NCI-H774 (cell line): ENCODE measurements around the gene ANKRD62.

Experiments
- DNase-seq: peaks from one replicate; lab custom pipeline; 2025; lab: John Stamatoyannopoulos, UW

Gene ANKRD62

DNA sequence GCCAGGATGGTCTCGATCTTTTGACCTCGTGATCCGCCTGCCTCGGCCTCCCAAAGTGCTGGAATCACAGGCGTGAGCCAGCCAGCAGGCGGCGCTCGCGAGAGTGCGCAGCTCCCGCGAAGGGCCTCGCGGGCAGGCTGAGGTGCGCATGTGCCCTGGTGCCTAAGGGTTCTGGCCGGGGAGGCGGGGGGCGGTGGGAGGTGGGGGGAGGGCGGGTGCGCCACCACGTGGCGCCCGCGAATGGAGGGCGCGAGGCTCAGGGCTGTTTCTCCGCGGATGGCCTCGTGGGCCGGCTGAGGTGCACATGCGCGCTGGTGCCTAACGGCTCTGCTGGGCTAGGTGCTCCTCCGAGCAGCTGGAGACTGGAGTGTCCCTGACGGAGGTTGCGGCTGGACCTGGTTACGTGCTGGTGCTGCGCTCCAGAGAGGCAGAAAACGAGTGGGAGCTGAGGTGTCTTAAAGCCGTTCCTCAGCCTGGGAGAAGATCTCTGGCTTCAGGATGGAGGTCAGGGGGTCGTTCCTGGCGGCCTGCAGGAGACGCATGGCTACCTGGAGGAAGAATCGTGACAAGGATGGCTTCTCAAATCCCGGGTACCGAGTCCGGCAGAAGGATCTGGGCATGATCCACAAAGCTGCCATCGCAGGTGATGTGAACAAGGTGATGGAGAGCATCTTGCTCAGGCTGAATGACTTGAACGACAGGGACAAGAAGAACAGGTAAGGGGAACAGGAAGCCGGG lies at the start of gene ANKRD62:
TSS of gene ANKRD62 (plus strand) at position 324 of the 738 bp plus-strand sequence. CDS start at position 499, 175 bp downstream.
- no peak for DNase-seq

DNA sequence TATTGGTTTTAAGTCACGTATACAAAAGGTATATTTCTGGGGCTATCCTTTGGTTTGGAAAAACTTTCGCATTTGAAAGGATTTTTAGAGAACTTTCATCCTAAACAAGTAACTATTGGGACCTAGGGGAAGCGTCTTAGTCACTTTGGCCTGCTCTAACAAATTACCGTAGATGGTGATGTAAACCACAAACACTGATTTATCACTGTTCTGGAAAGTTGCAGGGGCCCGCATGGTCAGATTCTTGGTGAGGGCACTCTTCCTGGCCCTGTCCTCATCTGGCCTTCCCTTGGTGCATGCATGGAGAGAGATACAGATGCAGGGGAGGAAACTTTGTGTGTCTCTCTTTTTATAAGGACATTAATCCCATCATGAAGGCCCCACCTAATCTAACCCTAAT lies 49.1 kb upstream of the ANKRD62 start:
- no peak for DNase-seq

DNA sequence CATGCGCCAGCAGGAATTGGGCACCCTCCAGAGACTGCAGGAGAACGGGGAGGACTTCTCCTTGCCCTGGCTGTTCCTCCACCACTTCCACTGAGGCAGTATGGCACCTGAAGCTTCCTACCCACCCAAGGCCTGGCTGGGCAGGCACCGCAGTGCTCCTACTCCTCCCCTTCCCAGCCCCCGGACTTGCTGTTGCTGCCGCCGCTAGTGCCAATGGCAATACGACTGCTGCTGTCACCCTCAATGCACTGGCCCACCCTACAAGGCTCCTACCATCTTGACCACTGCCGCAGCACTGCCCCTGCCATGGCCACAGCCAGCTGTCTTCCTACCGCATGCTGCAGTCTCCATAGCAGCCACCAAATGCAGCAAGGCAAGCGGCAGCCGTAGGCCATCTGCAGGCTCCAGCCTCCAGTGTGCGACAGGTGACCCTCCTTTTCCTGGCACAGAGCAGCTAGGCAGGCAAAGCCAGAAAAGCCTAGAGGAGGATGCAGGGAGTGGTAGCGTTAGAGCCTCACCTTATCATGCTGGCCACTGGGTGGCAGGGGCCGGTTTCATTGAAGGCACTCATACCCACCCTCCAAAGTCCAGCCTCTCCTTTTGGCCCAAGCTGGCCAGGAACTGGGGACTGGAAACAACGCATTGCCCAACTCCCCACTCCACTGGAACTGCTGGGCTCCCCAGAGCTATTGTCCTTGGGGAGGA lies 47.4 kb upstream of the ANKRD62 start:
- DNase-seq, result no peak

DNA sequence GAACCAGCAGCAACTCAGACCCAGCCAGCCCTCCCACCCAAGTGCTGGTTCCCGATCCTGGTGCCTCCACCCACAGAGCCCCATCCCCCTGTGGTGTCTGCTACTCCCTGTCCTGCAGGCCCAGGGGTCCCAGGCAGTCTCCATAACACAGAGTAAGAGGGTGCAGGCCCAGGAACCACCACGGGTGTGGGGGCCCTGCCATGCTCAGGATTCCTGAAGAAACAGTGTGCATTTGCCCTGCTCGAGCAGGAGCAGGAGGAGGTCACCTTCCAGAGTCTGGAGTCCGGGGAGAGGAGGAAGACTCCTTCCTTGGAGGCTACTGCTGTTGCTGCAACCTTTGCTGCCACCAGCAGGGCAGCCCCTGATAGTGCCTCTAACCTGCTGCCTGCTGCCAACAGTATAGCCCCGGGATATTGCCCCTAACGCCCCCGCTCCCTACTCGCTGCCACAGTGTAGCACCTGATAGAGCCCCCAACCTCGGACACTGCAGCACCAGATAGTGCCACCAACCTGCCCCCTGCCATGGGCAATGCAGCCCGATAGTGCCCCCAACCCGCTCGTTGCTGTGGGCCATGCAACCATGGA lies 46.8 kb upstream of the ANKRD62 start:
- DNase-seq, result no peak

DNA sequence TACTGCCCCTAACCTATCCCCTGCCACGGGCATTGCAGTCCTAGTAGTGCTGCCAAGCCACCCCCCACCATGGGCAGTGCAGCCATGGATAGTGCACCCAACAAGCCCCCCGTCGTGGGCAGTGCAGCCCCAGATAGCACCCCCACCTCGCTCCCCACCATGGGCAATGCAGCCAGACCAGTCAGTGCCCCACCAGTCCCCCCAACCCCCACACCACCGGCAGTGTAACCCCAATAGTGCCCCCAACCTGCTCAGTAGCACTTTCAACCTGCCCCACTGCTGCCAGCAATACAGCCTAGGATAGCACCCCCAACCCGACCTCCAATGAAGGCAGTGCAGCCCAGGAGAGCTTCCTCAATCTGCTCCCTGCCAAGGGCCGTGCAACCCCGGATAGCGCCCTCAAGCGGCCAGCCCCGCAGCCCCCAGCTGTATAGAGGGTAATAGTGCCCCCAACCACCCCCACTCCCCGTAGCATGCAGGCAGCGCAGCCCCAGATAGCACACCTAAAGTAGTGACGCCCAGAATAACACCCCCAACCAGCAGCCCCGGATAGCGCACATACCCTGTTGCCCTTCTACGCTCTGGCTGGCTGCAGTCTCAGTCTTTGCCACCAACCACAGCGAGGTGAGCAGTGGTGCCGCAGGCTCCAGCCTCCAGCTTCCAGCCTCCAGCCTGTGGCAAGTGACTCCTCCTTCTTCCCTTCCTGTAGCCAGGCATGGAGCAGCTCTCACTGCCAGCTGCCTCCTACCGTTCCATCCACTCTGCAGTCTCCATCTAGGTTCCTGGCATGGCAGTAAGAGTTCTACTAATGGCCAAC lies 45.4 kb upstream of the ANKRD62 start:
- DNase-seq, result no peak

DNA sequence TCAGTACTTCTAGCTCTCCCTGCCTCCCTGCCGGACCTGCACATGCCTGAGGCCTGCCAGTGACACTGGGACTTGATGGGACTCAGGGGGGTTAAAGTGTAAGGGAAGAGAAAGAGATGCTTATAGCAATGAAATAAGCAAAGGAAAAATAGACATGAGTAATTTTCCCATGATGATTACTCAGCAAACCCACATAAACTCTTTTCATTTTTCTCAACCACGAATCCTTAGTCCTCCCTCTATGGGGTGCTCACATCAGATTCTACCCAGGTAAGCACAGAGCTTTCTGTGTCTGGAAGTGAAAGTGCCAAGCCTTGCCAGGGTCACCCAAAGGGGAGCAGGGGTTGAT lies 44.8 kb upstream of the ANKRD62 start:
- DNase-seq, result no peak

DNA sequence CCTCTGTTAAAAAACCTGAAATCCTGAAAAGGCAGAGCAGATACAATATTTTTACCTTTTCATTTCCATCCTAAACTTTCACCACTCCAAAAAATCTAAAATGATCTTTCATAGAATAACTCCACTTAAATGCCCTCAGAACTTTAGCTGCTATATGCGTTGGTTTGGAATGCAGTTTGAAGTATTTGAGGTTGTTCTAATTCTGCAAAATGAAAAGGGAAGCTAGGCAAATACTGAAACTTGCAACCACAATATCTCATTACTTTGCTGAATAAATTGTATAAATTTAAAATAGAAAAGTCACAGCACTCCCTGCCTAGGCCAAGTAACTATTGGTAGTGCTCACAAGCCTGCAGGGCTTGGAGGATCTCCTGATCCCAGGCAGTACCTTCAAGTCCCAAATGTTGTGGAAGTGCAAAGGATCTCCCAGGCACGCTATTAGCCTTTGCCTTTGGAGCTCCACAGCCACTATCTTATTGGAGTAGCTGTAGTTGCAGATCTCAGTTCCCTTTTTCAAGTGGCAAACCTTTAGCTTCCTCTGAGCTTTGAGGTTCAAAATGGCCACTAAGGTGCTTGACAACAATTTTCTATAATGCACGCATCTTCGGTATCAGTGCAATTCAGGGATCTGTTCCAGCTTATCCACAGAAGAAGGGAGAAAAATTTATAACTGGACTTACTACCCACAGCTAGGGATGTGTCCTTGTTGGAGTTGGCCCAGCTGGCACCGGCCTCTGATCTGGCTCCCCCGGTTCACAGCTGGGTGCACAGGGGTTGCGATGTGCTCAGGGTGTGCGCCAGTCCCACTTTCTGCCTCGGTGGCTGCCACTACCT lies 43.4 kb upstream of the ANKRD62 start:
- DNase-seq, result no peak

DNA sequence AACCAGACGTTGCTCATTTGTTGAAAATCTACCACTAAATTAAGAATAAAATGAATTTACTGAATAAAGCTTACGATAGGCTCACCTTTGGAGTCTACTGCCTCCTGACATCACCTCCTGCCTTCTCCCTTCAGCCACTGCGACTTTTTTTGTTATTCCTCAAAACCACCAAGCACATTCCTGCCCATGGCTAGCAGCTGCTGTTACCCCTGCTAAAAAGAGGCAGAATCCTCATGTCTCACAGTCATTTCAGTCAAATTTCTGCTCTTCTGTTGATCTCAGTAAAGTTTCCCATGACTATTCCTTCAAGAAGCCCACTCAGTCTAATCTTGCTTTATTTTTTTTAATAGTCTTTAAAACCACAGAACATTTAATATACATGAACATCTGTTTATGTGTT lies 40.8 kb upstream of the ANKRD62 start:
- no peak for DNase-seq

DNA sequence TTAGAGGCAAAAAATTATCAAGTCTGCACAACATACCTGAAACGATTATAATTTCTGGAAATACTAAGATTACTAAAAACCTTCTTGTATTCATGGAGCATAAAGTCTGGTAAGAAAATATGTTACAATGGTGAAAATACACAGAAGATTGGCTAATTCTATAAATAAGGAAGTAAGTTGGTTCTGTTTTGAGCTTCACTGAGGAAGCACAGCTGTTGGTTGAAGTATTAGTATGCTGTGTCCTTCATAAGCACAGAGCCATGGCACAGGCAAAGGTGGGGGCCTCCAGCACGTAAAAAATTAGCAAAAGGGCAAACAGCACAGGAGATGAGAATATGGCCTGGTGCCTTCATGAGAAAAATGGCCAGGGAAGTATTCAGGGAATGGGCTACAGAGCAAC lies 40.4 kb upstream of the ANKRD62 start:
- DNase-seq, result no peak

DNA sequence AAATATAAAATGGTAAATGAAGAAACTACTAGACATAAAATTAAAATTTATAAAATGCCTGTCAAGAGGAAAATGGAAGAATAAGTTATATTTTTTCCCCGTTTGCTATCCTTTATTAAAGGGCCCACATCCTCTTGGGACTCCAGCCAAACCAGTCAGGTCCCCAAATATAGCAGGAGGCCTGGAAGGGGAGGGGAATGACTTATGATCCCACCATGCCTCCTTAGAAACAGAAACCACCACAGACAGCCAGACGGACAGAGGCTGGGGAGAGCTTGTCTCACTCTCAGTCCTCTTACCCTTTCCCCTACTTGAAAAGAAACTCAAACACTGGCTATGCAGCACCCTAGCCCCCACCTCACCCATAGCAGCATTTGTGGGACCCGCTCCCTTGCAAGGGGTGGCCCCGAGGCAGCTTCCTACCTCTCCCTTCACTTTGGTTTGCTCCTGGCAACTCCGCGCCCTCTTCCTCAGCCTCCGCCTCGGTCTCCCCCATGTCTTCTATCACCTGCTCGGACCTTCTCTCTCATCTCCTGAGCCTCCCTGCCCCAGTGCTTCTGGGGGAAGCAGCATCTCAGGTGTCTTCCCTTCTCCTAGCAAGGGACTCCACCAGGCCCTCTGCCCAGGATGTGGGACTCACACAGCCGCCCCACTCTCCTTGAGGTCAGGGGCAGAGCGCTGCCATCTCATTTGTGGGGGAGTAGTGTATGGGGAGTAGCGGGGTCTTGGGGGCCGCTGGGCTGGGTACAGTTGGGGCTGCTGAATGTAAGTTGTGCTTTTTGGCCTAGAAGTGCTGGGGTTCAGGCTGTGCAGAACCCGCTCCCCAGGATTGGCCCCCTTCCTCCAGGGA lies 37.4 kb upstream of the ANKRD62 start:
- no peak for DNase-seq

DNA sequence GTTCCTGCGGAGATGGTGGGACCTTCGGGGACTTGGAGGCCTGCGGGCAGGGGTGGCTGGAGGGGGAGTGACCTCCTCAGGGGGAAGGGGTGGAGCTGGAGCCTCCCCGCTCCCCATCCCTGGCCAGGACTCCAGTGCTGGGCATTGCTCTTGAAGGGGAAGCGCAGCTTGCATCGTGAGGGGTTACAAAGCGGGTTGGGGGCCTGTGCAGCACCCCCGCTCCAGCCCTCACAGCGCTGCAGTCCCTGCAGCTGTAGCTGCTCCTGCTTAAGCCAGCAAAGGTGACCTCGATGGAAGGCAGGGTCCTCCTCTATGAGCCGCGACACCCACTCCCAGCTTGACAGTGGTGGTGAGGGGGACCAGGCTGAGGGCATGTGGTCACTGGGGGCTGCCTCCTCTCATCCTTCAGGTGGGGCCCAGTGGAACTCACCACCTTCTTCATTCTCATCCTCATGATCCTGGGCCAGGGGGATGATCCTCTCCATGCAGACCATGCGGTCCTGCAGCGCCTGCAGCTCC lies 36.7 kb upstream of the ANKRD62 start:
- no peak for DNase-seq

DNA sequence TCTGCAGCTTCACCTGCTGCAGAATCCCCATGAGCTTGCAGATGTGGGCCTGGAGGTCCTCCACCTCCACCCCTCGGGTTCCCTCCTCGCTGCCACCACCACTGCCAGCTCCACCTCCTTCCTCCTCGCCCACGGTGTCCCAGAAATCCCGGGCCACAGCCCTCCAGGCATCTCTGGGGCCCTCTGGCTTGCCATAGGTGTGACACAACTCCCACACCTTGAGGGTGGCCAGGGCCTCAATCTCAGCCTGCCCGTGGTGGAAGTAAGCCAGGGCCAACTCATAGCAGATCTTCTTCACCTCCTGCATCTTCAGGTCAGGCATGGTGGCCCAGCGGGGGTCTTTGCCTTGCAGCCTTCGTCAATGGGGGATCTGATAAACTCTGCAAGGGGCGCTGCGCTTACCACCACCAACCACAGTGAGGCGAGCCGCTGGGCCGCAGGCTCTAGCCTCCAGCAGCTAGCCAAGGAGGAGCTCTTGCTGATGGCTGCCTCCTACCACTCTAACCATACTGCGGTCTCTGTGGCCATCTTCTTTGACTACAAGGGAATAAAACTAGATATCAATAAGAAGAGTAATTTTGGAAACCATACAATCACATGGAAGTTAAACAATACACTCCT lies 36.1 kb upstream of the ANKRD62 start:
- no peak for DNase-seq

DNA sequence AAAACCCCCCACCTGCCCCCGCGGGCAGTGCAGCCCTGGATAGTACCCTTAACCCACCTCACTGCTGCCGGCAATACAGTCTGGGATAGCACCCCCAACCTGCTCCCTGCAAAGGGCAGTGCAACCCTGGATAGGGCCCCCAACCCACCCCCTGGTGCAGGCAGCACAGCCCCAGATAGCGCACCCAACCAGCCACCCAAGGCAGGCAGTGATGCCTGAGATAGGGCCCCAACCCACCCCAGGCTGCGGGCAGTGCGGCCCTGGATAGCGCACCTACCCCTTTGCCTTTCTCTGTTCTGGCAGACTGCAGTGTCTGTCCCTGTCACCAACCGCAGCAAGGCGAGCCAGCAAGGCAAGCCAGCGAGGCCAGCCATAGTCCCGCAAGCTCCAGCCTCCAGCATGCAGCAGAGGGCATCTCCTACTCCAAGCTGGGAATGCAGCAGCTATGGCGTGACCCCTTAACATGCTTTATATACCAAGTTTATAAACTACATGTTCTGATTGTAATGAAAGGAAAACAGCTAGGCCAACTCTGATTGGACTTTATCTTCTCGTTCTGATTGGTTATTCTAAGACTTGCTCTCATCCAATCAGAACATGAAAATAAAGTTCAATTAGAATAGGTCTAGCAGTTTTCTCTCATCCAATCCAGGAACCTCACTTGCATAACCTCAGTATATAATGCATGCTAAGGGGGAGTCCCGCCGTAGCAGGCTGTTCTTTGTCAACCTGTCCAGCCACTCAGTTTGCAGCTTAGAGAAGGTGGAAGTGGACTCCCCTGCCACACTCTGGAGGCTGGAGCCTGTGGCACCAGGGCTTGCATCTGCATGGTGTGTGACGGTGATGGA lies 34.1 kb upstream of the ANKRD62 start:
- peak; percentile 60 for DNase-seq

DNA sequence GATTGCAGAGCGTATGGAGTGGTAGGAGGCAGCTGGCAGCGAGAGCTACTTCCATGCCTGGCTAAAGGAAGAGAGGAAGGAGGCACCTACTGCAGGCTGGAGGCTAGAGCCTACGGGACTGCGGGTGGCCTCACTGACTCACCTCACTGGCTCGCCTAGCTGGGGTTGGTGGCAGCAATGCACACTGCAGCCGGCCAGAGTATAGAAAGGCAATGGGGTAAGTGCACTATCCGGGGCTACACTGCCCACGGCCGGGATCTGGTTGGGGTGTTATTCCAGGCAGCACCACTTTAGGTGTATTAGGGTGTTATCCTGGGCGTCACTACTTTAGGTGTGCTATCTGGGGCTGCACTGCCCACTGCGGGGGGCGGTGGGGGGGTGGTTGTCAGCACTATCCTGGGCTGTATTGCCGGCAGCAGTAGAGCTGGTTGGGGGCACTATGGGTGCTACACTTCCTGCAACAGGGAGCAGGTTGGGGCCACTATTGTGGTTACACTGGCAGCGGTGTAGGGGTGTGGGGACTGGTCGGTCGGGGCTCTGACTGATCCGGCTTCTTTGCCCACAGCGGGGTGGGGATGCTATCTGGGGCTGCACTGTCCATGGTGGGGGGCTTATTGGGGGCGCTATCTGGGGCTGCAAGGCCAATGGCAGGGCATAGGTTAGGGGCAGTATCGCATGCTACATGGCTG lies 33.3 kb upstream of the ANKRD62 start:
- DNase-seq, result no peak

DNA sequence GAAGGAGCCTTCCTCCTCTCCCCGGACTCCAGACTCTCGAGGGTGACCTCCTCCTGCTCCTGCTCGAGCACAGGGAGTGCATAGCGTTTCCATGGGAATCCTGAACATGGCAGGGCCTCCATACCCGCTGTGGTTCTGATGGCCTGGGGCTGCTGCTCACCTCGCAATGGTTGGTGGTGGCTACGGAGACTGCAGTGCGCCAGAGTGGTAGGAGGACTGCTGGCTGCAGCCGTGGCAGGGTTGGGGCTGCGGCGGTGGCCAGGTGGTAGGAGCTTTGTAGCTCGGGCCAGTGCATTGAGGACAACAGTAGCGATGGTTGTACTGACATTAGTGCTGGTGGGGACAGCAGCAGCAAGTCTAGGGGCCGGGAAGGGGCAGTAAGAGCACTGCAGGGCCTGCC lies 32.0 kb upstream of the ANKRD62 start:
- DNase-seq, result no peak

DNA sequence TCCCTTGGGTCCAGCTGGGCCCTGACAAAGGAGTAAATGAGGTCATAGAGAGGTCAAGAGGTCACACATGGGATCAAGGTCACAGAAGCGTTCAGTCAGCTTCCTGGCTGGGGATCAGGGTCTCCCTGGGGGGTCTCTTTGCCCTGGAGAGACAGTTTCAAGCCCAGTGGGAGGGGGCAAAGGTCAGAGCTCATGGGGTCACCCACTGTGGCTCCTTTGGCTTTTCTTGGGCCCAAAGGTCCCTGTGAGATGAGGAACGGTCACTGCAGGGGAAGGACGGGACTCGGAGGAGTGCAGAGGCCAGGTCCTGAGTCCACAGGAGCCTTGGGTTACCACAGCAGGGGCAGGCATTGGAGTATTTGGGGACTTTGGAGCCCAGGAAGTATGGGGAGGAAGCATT lies 30.7 kb upstream of the ANKRD62 start:
- no peak for DNase-seq

DNA sequence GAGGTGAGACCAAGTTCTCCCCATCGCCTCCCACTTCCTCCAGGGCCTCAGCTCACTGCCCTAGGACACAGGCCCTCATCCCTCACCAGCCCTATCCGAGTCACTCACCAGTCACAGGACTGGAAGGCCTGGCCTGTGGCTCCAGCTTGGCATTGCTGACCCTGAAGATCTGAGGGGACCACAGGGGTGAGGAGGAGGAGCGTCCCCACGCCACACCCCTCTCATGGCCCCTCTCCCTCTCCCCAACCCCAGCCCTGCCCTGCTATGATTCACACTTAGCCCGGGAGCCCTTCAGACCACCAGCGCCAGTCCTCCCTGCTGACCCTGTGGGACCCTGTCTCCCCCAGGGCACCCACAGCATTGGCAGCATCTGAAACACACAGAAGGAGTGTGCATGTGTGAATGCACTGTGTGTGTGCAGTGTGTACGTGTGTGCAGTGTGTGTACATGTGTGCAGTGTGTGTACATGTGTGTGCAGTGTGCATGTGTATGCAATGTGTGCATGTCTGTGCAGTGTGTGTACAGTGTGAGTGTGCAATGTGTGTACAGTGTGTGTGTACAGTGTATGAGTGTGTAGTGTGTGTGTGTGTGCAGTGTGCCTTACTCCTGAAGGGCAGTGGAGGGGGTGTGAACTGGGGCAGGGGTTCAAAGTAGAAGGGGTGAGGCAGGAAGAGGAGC lies 29.4 kb upstream of the ANKRD62 start:
- DNase-seq, result no peak

DNA sequence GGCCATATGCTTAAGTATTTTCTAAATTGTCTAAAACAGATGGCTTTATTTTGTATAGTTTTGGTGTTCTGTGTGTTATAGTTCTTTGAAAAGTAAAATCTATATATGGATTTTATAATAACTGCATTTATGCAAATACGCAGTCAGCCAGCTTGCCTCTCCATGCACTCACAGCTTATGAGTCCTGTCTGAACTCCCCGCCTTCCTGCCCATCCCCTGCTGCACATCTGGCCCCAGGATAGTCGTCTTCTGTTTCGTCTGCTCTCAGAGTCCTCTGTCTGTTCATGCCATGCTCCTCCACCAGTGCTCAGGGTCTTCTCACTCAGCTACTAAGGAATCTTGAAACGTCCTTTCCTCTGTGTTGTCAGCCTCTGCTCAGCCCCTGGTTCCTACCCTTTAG lies 28.2 kb upstream of the ANKRD62 start:
- DNase-seq, result no peak
